ENCODE measurements around the gene PLPP7.
"Not testable (repeated sequence)": the region's sequence is repeated elsewhere in the genome, so short reads cannot be mapped to it uniquely, and the experiment has no call there.

Gene PLPP7

GRCh38 chr9:131289301-131290035 lies at the start of gene PLPP7:
Gene PLPP7 (plus strand): TSS chr9:131289723. CDS start chr9:131289998, 275 bp downstream.
- no peak for DNase-seq

DNA sequence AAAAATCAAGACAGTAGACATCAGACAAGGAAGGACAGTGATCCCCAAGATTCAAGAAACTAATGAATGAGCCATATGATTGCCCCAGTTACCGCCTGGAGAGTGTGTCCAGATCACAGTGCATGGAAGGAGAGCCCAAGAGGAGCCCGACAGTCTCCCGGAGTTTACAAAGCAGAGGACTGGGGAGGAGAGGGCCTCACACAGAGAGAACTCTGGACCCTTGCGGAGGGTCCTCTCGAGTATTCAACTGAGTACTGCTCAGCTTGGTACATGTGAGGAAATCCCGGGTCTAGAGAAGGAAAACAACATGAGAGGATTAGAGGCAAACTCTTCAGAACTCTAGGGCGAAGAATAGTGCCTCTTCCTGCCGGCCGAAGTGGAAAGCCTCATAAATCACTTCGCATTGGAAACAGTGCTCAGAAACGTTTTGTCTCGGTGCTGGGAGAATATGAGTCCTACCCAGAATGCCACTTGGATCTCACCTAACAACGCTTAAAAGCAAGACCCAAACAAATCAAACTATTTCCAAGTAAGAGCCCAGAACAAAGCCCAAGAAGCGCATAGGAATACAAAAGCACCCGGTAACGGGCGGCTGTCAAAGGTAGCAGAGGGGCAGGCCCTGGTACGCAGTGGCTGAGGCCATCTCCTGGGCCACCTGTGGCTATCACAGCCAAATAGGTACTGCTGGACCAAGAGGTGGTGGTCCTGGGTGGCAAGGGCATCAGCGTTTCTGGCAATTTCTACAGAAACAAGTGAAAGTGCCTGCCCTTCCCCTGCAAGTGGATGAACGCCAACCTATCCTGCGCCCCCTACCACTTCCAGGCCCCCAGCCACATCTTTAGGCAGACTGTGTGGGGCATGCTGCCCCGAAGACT lies 49.2 kb upstream of the PLPP7 start:
- DNase-seq: no peak

GRCh38 chr9:131244331-131244730 lies 45.2 kb upstream of the PLPP7 start:
- DNase-seq: not testable (repeated sequence)

DNA sequence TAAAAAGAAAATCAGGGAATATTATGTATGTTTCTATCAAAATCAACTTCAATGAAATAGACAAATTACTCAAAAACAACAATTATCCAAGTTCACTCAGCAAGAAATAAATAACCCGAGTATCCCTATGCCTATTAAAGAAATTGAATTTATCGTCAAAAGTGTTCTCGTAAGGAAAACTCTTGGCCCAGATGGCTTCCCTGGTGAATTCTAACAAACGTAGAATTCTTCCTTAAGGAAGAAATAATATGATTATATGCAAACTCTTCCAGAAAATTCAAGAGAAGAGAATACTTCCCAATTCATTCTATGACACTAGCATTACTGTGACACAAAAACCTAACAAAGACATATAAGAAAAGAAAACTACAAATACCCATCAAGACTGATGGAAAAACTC lies 42.9 kb upstream of the PLPP7 start:
- DNase-seq: no peak

DNA sequence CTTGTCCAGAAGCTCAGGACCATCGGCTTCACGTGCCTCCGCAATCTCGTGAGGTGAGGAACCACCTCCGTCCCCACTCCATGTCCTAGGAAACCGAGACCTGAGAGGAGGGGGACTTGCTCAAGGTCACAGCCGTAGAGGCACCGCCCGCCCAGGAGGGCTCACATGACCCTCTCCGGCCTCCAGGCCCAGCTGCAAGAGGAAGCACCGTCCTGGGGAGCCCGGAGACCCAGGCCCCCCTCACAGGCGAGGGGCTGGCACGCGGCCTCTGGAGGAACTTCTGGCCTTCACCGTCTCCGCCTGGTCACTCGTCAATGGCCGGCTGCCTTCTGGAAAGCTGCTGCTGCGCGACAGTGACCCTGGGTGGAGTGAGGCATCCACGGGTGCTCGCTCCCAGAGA lies 37.4 kb upstream of the PLPP7 start:
- DNase-seq: no peak

DNA sequence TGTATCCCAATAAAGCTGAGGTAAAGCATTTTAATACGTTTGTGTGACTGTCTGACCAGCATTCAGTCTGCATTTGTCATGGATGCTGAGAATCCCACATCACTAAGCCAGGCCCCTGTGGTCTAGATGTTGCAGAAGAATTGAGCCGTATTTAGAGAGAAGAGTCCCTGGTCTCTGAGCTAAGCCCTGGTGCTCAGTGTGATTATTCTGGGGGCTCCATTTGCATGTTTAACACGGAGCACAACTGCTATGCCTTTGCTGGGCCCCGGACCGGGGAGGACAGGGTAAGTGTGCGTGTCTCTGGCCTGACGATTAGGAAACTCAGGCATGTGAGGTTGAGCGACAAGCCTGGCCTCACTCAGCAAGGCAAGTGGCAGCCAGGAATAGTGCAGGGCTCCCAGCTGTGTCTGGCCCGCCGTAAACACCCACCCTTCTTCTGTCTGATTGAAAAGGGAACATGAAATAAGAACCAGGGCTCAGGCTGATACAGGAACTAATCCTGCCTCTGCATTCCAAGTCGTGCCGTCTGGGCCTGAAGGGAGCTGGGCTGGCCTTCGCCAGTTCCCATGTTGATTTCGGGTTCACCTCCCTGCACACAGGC lies 35.5 kb upstream of the PLPP7 start:
- no peak for DNase-seq

- DNase-seq: no peak
These were observed 34.9 kb upstream of the PLPP7 start for GRCh38 chr9:131254626-131255025.

DNA sequence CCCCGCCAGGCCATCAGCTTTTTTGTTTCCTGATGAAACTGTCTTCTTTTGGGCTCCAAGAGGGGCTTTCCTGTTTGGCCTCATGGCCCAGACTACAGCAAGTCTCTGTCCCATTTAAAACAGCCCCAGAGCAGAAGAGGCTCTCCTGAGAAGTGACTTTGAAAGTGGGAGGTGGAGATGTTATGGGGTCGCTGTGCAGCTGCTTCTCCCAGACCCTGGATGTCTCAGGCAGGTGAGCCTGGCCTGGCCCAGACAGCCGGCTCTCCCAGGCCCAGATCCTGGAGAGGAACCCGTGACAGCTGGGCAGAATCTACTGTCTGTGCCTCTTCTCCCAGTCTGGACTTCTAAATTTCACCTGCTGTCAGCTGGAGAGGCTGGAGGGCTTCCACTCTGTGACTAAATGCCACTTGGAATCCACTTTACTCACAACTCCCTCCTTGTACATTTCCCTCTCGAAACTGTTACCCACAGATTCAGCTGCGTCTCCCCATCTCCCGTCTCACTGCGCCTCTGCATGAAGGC lies 33.8 kb upstream of the PLPP7 start:
- no peak for DNase-seq

- no peak for DNase-seq
These were observed 32.1 kb upstream of the PLPP7 start for GRCh38 chr9:131257266-131258025.

DNA sequence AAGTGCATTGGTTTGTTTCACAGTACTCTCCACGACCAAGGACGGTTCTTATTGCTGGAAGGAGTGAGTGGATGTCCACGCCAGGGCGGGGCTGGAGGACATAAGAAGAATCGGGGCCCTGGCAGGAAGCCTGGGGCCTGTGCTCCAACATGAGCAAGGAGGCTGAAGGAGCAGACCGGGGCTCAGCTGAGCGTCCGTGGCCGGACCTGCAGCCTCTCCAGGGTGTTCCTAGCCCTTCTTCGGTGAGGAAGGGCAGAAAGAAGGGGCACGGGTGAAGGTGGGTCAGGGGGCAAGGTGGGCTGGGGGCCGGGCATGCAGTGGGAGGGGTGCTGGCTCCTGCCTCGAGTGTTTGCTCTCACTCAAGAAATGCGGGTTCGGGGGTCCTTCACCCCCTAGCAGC lies 31.3 kb upstream of the PLPP7 start:
- no peak for DNase-seq

- no peak for DNase-seq
These were observed 30.7 kb upstream of the PLPP7 start for GRCh38 chr9:131258698-131259431.

DNA sequence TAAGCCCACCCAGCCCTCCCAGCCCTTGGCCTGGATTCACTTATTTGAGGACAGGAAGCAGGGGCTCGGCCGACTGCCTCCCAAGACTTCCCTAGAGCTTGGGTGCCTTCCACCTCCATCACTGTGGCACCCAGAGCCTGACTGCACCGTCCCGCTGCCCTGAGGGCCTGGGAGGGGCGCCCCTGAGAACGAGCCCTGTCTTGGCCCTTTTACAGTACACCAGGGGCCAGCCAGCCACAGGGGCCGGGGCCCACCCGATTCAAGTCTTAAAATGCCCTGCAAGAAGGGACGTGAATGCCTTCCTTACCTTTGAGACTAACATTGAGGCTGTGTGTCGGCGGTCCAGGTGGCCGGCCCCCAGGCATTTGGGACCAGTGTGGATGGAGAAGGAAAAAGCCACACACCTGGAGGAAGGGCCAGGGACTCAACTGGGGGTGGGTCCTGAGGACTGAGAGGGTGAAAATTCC lies 30.1 kb upstream of the PLPP7 start:
- no peak for DNase-seq

DNA sequence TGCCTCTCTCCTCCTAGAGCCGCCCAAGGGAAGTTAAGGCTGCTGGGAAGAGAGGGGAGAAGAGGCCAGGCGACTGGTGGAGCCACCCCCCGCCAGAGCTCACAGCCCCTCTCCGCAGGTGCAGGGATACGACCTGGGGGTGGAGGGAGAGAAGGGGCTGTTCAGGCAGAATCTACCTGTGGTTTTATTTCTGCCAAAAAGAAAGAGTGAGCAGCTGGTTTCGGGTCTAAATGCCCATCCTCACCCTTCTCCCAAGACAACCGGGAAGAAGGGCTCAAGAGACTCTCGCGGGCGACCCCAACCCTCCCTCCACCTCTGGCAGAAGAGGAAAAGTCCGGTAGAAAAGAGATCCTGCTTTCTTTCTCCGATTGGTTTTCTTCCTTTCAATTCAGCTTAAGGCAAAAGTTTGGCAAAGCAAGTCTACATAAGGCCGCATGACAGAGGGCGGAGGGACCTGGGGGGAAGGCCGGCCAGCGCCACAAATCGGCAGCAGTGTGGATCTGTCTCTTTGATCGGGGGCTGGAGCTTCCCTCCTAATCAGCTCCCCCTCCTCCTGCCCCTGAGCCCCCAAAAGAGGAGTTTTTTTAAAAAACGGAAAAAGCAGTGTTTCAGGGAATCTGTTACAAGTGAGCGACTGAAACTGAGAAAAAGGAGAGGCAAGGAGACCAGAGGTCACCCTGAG lies 29.5 kb upstream of the PLPP7 start:
- DNase-seq: no peak

DNA sequence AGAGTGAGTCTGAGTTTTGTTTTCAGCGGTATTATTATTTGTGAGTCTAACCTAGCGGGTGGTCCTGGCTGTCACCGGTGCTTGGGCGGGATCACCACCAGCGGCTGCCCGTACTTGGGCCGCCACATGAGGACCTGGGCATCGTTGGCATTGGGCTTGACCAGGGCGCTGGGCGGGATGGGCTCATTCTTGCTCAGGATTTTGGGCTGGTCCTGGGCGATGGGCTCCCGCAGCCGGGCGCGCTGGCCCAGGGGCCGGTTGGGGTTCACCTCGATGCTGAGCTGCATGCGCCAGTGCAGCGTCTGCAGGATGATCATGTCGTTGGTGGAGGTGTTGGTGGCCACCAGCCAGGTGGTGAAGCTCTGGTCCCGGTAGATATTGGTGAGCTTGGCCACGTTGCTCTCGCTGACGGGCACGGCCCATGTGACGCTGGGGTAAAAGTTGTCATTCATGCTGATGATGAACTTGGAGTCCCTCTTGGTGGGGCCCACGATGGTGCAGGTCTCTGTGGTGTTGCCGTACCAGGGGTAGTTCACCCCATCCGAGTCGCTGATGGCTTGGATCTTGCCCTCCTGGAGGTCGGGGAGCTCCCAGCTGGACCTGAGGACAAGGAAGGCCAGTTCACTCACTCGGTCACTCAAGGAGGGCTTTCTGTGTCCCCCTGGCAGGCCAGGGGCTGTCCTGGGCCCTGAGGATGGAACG lies 28.6 kb upstream of the PLPP7 start:
- DNase-seq: no peak

GRCh38 chr9:131262327-131263032 lies 27.0 kb upstream of the PLPP7 start:
- DNase-seq: no peak

GRCh38 chr9:131263033-131263343 lies 26.5 kb upstream of the PLPP7 start:
- DNase-seq: not testable (repeated sequence)

GRCh38 chr9:131263701-131264100 lies 25.8 kb upstream of the PLPP7 start:
- DNase-seq: no peak

GRCh38 chr9:131264231-131264630 lies 25.3 kb upstream of the PLPP7 start:
- peak; percentile 28 for DNase-seq

DNA sequence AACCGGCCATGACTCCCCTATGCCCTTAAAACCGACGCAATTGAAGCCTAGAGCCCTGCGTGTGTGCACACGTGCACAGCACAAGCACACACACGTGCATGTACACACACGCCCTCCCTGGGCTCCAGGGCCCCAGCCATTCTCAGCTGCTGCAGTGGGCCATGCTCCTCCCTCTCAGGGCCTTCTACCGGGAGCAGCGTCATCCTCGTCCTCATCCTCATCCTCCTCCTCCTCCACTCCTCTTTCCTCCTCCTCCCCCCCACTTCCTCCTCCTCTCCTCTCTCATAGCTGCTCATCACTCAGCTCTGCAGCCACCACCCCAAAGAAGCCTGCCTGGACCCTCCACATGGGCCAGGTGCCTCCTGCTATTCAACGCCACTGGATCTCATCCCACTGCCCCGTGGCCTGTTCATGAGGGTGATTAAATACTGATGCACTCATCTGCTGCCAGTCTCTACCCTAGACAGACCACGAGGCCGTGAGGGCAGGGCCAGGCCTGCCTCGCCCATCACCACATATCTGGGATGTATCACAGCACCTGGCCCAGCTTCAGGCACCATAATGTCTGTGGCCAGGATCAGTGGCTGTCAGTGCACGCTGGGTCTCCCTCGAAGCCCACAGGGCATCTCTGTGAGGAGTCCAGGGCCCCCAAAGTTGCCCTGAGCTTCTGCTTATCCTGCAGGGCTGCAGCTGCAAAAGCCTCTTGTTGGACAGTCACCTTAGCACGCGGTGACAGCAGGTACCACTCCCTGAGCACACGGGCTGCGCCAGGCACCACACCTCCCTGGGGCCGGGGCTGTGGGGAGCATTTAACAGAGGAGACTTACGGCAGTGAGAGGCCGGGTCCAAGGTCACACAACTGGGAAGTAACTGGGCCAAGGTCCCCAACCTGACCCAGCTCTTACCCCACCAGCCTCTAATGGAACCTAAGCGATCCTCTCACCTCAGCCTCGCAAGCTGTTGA lies 23.0 kb upstream of the PLPP7 start:
- peak; percentile 35 for DNase-seq

Measured in stimulated activated naive CD4-positive, alpha-beta T cell treated with Interleukin-2 at 50 U/mL for 16 hours (primary cell).